Subcutaneous adipose tissue (tissue), 4 donors: ENCODE measurements around the gene TNRC6C. TPM values are rescaled to one million over a fixed set of nuclear protein-coding genes. Genes with fewer than 3 reads are reported as not detected.

Source experiments
- CTCF ChIP-seq: fragments of 450-650 bp; IDR thresholded peaks from one replicate; pipeline ENCODE4 v1.5.1; 2016; ENCODE audit warnings: low read depth, mild to moderate bottlenecking, control low read depth, antibody characterized with exemption, moderate library complexity
- total RNA-seq, 4 donors: library from RNA; depleted of rRNA; stranded (reverse); fragments of >200 nt; gene quantifications; one replicate each; pipeline ENCODE4 v1.1.0, GENCODE V29; 2016

Gene TNRC6C
- total RNA-seq, 4 donors from 2014 or later: 8.2 to 33.3 (median 13.8) TPM

GRCh38 chr17:78042542-78042941, 84.0 kb downstream of the TNRC6C start:
- no peak for TF ChIP-seq CTCF

DNA sequence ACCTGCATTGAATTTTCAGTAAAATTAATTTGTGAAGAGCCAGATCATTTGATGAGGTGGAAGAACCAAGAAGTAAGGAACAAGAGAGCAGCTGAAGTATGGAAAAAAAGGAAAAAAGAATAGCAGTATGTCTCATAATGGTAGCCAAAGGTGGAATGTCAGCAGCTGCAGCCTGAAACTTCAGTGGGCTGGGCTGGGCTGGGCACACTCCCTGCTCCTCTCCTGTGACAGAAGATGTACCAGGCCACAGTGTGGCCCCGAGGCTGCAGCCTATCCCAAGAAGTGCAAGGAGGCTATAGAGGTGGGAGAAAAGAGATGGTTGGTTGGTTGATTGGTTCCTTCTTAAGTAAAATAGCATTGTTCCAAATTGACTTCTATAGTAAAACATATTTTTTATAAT, 84.5 kb downstream of the TNRC6C start:
- TF ChIP-seq CTCF: no peak

- no peak for TF ChIP-seq CTCF
Measured at GRCh38 chr17:78044280-78044835, 85.9 kb downstream of the TNRC6C start.

DNA sequence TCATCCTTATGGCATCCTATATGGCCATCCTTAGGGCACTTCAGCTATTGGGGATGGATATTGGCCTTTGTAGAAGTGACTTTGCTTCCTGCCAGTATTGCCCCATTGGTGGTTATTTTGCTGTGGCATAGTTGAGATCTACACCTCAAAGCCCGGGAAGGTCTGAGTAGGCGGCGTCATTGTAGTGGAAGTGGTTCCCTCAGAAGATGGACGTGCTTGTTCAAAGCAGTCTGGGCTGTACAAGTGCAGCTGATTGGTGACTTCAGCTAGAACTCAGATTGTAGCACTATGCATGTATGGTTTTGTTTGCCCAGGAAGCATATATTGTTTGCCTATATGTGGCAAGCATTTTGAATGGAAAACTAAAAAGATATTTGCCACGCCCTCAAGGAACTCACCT, 86.8 kb downstream of the TNRC6C start:
- no peak for TF ChIP-seq CTCF

GRCh38 chr17:78046923-78047322, 88.4 kb downstream of the TNRC6C start:
- TF ChIP-seq CTCF: no peak

GRCh38 chr17:78048346-78049292, 90.1 kb downstream of the TNRC6C start:
- no peak for TF ChIP-seq CTCF

DNA sequence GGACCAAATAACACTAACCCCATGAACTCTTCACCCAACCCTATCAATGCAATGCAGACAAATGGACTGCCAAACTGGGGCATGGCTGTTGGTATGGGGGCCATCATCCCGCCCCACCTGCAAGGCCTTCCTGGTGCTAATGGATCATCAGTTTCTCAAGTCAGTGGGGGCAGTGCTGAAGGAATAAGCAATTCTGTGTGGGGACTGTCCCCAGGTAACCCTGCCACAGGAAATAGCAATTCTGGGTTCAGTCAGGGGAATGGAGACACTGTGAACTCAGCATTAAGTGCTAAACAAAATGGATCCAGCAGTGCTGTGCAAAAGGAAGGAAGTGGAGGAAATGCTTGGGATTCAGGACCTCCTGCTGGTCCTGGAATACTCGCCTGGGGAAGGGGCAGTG, 91.1 kb downstream of the TNRC6C start:
- no peak for TF ChIP-seq CTCF
